Measurements from ENCODE around the gene BICD2.

The BICD2 gene

GRCh38 chr9:92736563-92737215, 27.9 kb downstream of the BICD2 start:
- Histone ChIP-seq H3K4me1 (ENCODE audit: low read depth, poor library complexity, severe bottlenecking) (peaks cover 25% of the 10 kb centered on the region), H3K9ac (no peak overlapping the region), H3K36me3 (ENCODE audit: insufficient read depth) (no peaks in the 10 kb centered on the region), H3K4me3 (IDR thresholded peaks at IDR 0.05; ENCODE audit: insufficient read depth, low read depth, low read length) (no peak overlapping the region), H3K4me2 (no peak overlapping the region), H4K20me1 (ENCODE audit: insufficient read depth) (peaks cover 25% of the 10 kb centered on the region; the same call in 1 of the 2 replicates), H3K79me2 (ENCODE audit: insufficient read depth, low read depth) (peaks cover 94% of the 10 kb centered on the region), H3K27me3 (ENCODE audit: insufficient read depth, low read depth) (no peaks in the 10 kb centered on the region), H2AFZ (ENCODE audit: low read depth) (no peak overlapping the region), H3K27ac (no peak overlapping the region)
- TF ChIP-seq, protein P1, sequence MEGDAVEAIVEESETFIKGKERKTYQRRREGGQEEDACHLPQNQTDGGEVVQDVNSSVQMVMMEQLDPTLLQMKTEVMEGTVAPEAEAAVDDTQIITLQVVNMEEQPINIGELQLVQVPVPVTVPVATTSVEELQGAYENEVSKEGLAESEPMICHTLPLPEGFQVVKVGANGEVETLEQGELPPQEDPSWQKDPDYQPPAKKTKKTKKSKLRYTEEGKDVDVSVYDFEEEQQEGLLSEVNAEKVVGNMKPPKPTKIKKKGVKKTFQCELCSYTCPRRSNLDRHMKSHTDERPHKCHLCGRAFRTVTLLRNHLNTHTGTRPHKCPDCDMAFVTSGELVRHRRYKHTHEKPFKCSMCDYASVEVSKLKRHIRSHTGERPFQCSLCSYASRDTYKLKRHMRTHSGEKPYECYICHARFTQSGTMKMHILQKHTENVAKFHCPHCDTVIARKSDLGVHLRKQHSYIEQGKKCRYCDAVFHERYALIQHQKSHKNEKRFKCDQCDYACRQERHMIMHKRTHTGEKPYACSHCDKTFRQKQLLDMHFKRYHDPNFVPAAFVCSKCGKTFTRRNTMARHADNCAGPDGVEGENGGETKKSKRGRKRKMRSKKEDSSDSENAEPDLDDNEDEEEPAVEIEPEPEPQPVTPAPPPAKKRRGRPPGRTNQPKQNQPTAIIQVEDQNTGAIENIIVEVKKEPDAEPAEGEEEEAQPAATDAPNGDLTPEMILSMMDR (conservative IDR thresholded peaks at IDR 0.05; ENCODE audit: low read depth, low read length) = no peak

DNA sequence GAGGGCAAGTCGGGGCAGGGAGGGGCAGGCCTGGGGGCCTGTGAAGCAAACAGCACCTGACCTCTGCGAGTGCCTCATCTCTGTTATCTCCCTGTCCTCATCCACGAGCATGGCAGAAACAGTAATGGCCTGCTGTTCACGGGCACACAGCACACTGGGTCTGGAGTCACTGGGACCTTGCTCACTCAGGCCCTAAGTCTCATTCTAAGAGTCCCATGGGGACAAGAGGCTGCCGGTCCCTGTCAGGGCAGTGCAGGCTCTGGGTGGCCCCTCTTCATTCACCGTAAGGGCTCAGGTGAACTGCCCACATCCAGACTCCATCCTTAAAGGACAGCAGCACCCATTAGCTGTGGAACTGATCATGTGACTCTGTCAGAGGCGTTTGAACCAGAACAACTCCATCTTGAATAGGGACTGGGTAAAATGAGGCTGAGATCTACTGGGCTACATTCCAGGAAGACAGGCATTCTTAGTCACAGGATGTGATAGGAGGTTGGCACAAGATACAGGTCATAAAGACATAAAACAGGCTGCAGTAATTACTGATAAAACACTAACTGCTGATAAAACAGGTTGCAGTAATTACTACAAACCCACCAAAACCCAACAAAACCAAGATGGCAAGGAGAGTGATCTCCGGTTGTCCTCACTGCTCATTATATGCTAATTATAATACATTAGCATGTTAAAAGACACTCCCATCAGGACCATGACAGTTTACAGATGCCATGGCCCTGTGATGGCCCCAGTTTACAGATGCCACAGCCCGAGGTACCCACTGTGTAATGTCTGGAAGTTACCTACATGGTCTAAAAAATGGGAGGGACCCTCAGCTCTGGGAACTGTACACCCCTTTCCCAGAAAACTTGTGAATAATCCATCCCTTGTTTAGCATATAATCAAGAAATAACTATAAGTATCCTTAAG, 28.7 kb downstream of the BICD2 start:
- no peak overlapping the region for H3K9ac ChIP-seq
- no peak overlapping the region for H3K4me2 ChIP-seq
- H4K20me1 ChIP-seq (ENCODE audit: insufficient read depth) = peaks cover 25% of the 10 kb centered on the region; the same call in 1 of the 2 replicates
- H3K4me3 ChIP-seq (IDR thresholded peaks at IDR 0.05; ENCODE audit: insufficient read depth, low read depth, low read length) = no peak overlapping the region
- H3K4me1 ChIP-seq (ENCODE audit: low read depth, poor library complexity, severe bottlenecking) = peaks cover 25% of the 10 kb centered on the region
- no peaks in the 10 kb centered on the region for H3K36me3 ChIP-seq (ENCODE audit: insufficient read depth)
- H3K27ac ChIP-seq = no peak overlapping the region
- H3K27me3 ChIP-seq (ENCODE audit: insufficient read depth, low read depth) = no peaks in the 10 kb centered on the region
- no peak overlapping the region for H2AFZ ChIP-seq (ENCODE audit: low read depth)
- H3K79me2 ChIP-seq (ENCODE audit: insufficient read depth, low read depth) = peaks cover 94% of the 10 kb centered on the region
- TF ChIP-seq, protein P1 (conservative IDR thresholded peaks at IDR 0.05; ENCODE audit: low read depth, low read length) = no peak

DNA sequence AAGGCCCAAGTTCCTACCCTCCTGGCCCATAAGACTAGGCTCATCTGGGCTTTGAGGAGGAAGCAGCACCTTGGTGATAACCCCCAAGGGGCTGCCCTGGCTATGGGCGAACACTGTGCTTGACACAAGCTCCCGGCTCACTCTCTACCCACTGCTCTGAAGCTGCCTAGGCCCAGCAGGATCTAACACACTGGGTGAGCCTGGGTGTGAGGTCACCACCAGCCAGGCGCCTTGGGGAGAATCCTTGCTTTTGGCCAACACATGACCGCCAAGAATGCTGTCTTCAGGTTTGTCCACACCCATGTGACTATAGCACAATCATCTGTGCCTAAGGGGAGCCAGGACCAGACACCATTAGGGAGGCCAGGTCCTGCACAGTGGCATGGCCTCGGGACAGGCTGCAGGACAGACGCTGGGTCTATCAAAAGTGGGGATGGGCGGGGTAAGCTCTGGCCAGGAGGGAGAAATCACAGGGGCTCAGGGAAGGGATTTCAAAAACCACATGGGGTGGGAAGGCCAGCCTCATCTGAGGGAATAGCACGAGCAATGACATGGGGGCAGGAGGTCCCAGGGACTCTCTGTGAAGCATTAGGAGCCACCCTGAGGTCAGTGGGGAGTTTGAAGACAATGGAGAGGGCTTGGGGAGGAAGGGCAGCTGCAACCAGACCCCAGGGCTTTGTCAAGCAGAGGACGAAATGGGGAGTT, 29.6 kb downstream of the BICD2 start:
- Histone ChIP-seq H2AFZ (ENCODE audit: low read depth) (no peak overlapping the region), H4K20me1 (ENCODE audit: insufficient read depth) (peaks cover 20% of the 10 kb centered on the region; the same call in 1 of the 2 replicates), H3K27ac (no peak overlapping the region), H3K4me3 (IDR thresholded peaks at IDR 0.05; ENCODE audit: insufficient read depth, low read depth, low read length) (no peak overlapping the region), H3K36me3 (ENCODE audit: insufficient read depth) (no peaks in the 10 kb centered on the region), H3K9ac (no peak overlapping the region), H3K27me3 (ENCODE audit: insufficient read depth, low read depth) (no peaks in the 10 kb centered on the region), H3K4me2 (no peak overlapping the region), H3K4me1 (ENCODE audit: low read depth, poor library complexity, severe bottlenecking) (peaks cover 25% of the 10 kb centered on the region), H3K79me2 (ENCODE audit: insufficient read depth, low read depth) (peaks cover 93% of the 10 kb centered on the region)
- TF ChIP-seq, protein P1 (conservative IDR thresholded peaks at IDR 0.05; ENCODE audit: low read depth, low read length) = no peak

- Histone ChIP-seq H3K36me3 (ENCODE audit: insufficient read depth) (no peaks in the 10 kb centered on the region), H2AFZ (ENCODE audit: low read depth) (no peak overlapping the region), H3K27ac (no peak overlapping the region), H3K4me3 (IDR thresholded peaks at IDR 0.05; ENCODE audit: insufficient read depth, low read depth, low read length) (no peak overlapping the region), H3K4me1 (ENCODE audit: low read depth, poor library complexity, severe bottlenecking) (peaks cover 5% of the 10 kb centered on the region), H3K79me2 (ENCODE audit: insufficient read depth, low read depth) (peaks cover 65% of the 10 kb centered on the region), H3K27me3 (ENCODE audit: insufficient read depth, low read depth) (no peaks in the 10 kb centered on the region), H3K4me2 (no peak overlapping the region), H3K9ac (no peak overlapping the region), H4K20me1 (ENCODE audit: insufficient read depth) (peaks cover 5% of the 10 kb centered on the region; the same call in 1 of the 2 replicates)
- TF ChIP-seq, protein P1 (conservative IDR thresholded peaks at IDR 0.05; ENCODE audit: low read depth, low read length) = no peak
Measured at GRCh38 chr9:92730897-92731296, 33.7 kb downstream of the BICD2 start.
